GM21619 (cell line): ENCODE measurements around the gene HOXB8.

Experiments used
- ATAC-seq: cut with Tn5 transposase; IDR thresholded peaks from one replicate; pipeline ENCODE4 v1.9.1; 2021; ENCODE audit not compliant: unreplicated experiment

The HOXB8 gene

DNA sequence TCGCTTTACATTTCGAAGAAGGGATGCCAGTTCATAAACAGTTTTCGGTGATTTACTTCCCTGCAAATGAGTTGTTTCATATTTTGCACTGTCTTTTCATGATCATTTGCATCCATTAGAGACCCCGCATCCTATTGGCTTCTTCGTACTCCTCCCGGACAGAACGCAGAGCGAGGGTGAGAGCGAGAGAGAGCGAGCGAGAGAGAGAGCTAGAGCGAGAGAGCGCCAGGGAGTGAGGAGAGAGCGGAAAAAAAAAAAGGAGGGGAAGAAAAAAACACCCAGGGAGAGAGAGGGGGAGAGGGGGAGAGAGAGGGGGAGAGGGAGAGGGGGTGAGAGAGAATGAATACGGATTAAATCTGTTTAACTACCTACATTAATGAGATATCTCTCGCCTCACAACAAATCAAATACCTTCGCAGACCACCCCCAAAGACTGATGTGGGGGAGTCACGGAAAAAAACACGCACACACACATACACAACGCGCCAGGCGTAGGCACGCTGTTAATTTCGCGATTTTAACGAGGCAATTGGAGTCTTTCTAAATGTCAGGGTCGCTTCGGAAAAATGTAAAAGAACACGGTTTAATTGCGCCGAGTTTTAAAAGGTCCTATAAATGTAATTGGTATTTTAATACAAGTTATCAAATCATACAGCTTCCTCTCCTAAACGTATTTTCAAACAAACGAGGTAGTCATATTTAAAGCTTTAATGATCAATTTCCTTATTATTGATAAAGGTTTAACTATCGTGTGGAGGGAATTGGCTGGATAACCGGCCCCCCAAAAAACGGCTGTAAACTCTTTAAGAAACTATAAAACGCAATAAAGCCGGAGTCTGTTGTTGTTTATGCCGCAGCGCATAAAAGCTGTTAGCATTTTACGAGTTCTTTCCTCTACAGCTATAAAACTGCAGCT lies at the start of gene HOXB8:
Gene HOXB8, minus strand, starts transcription at position 246 of the 916 bp plus-strand sequence. CDS start 588 bp downstream, outside the sequence.
- ATAC-seq = no peak

DNA sequence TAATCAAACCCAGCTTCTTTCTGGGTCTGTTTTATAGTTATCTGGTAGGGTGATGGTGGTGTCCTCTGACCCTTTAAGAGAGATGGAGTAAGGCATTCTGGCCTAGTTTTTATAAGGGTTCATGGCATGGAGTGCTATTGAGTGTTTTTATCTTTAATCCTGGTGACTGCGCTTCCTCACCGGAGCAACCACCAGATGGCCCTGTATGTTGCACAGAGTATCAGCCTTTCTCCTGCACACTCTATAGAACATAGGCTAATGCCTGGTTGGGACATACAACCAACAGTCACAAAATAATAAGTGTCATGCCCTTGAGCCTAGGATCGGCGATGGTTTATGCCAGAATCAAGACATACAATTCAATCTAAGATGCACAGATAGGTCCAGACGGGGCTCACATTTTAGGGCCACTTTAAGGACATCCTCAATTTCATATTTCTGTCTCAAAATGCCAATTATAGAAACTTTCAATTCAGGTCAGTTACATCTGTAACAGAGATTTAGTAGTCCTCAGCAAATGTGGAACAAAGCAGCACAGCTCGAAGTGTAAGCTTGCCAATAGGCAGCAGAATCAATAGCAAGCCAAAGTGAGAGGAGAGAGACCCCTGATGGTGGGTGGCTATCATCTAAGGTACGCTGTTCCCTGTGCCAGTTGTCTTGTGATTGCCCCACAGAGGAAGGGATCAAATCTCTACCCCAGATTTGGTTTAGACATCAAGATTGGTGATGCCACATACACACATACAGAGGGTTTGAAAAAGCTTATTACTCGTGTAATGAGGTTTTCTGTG lies 48.2 kb upstream of the HOXB8 start:
- no peak for ATAC-seq

DNA sequence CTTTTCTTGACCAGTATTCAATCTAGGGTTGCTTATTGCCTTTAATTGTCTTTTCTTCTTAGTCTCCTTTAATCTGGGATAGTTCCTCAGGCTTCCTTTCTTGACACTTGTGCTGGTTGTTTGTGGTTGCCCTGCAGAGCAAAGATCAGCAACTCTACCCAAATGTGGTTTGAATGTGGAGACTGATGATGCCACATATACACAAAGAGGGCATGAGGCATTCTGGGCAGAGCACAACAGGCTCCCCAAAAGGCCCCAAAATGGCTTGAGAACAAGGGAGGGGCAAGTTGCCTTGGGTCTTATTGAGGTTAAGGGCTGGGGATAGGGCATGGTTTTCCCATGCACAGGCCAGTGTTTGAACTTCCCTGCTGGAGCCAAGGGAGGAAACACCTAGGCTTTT lies 40.8 kb upstream of the HOXB8 start:
- no peak for ATAC-seq

DNA sequence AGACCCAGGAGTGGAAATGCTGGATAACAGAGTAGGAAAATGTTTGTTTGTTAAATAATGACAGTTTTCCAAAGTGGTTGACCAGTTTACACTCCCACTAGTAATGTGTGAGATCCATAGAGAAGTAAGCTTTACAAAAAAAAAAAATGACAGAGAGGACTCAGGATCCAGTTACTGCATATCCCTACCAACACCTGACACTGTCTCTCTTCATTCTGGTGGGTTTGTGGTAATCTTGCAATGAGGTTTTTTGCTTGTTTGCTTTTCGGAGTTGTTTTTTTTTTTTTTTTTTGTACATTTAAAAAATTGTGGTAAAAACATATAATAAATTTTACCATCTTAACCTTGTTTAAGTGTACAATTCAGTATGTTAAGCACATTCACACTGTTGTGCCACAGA lies 34.6 kb upstream of the HOXB8 start:
- ATAC-seq = no peak

DNA sequence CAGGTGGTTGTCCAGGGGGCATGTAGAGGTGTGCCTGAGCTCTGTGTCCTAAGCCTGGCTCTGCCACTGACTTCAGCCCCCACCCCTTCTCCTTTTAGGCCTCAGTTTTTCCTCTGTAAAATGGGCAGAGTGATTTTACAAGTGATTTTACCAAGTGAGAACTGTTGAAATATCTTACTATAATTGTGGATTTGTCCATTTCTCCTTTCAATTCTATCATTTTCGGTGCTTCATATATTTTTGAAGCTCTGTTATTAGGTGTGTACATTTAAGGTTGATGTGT lies 32.8 kb upstream of the HOXB8 start:
- no peak for ATAC-seq

DNA sequence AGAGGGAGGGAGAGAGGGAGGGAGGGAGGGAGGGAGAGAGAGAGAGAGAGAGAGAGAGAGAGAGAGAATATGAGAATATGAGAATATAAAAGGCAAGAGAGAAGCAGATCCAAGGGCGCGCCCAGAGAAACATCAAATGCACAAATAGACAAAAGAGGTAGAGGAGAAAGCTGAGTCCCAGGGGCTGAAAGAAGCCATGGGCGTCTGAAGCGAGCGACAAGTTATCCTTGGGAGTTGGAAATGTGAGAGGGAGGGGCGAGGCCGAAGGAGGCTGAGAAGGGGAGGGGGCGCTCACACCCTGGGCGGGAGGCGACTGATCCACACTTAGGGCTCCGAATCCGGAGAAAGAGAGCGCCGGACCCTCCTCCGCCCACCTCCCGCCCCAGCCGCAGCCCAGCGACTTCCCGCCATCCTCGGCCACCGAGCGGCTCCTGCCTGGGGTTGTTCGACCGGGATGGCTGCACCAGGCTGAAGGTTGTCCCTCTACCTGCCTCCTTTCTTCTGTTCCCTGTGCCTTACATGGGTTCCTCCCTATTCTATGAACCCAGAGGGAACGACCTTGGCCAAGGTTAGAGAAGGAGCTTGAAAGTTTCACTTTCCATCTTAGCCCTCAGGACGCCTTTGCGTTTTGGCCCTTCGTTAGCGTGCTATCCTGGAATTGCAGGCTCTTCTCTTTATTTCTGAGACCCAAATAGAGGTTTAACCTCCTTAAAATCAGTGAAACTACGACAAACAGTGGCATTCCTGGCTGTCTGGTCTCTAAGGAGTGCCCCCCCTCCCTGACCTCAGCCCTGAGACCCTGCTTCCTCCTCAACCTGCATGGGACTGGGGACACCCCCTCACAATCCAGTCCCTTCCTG lies 32.2 kb upstream of the HOXB8 start:
- no peak for ATAC-seq

DNA sequence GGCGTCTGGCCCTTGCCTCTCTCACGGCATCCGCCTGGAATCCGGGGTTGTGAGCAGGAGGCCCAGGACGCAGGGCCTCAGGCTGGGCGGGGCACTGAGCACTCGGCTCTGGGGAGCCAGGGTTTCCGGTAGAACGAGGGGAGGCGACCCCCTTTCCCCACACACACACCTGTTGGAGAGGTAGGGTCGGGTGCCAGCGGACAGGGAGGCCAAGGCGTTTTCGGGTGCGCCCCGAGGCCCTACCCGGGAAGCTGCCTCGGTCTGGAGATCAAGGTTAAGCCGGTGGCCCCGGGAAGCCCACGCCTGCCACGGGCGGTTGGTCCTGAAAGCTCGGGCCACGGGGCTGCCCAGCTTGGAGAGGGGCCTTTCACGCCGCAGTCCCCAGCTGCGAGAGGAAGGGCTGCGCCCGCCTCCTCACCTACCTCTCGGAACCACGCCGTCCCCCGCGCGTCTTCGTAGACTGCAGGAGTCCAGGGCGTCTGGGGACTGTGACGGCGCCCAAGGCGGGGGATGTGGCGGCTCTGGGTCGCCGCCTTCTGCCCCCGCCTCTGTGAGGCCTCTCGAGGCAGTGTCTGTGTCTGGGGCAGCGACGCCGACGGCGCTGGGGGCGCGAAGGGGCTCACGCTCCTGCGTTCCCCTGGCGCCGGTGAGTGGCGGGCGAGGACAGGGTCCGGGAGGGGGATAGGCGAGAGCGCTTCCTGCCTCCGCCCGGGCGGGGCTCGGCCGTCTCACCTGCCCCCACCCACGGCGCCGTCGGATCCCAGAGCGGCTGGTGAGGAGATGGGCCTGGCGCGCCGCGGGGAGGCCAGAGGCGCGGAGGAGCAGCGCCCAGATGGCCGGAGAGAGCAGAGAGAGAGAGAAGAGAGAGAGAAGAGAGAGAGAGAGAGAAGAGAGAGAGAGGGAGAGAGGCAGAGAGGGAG lies 31.4 kb upstream of the HOXB8 start:
- ATAC-seq = no peak

DNA sequence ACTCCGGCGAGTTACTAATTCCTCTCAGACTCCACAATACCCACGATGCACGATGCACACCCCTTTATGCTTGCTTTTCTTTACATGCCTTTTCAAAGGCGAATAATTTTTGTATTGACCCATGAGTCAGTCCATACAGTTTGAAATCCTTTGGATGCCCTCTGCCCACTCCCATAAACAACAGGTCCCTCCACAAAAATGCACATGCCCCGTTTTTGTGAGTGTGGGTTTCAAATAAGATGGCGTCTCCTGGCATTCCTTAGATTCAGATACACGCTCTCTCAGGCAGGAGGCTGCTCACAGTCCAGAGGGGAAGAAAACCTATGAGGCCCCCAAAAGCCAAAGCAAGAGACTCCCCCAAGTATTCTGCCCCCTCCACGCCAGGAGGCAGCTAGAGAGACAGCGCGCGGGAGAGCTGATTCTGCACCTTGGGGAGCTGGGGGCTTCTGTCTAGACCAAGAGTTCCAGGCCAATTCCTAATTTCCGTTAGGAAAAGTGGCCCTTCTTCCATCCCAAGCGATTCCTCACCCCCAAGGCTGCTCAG lies 30.6 kb upstream of the HOXB8 start:
- ATAC-seq = no peak

DNA sequence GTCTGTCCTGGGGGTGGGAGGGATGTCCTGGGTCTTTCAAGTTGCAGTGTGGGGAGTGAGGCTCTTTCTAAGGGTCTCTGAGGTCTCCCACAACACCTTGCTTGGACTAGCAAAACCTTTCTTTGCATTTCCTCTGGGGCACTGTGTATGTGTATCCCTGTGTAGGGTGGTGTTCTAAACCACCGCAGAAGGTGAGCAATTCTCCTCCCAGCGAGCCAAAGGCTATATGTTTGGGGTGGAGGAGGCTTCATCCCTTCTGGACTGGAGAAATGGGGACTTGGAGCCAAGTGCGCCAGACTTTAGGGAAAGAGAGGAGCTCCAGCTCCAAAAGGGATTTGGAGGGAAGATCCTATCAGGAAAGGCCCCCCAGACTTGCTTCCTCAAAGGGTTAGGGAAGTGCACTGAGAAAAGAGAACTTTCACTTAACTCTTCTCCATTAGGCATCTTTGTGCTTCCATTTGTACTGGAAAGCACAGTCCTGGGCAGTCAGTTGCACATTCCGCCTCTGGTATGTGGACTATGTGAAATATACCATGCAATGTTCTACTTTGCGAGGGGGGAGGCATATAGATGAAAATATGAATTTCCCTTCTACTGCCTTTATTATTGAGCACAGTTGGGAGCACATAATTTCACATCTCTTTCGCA lies 29.9 kb upstream of the HOXB8 start:
- ATAC-seq = no peak

DNA sequence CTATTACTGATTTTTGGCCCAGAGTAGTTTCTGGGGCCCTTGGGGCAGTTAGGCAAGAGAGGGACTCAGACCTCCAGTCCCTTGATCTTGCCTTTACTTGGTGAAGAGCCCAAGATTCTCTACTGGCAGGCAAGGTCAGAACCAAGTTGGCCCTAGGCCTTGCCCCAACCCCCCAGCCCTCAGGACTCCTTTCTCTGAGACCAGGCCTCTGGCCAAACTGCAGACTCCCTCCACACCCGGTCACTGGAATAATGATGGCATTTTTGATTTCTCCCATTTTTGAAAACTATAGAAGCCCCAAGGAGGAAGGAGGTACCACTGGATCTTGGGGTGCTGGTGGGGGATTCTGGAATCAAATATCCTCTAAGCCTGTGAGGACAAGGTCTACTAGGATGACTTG lies 29.1 kb upstream of the HOXB8 start:
- no peak for ATAC-seq

DNA sequence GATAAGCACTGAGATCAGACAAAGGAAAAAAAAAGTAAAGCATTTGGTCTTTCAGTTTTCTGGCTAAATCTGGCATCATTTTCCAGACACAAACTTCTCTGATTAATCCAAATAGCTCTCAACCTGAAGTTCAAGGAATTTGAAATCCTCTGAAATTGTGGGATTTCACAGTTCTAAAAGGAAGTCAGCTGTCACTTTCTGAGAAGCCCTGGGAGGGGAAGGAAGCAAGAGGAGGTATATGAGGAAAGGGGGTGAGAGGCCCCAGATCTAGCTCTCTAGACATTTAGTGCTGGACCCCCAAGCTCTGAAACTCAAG lies 28.6 kb upstream of the HOXB8 start:
- no peak for ATAC-seq

DNA sequence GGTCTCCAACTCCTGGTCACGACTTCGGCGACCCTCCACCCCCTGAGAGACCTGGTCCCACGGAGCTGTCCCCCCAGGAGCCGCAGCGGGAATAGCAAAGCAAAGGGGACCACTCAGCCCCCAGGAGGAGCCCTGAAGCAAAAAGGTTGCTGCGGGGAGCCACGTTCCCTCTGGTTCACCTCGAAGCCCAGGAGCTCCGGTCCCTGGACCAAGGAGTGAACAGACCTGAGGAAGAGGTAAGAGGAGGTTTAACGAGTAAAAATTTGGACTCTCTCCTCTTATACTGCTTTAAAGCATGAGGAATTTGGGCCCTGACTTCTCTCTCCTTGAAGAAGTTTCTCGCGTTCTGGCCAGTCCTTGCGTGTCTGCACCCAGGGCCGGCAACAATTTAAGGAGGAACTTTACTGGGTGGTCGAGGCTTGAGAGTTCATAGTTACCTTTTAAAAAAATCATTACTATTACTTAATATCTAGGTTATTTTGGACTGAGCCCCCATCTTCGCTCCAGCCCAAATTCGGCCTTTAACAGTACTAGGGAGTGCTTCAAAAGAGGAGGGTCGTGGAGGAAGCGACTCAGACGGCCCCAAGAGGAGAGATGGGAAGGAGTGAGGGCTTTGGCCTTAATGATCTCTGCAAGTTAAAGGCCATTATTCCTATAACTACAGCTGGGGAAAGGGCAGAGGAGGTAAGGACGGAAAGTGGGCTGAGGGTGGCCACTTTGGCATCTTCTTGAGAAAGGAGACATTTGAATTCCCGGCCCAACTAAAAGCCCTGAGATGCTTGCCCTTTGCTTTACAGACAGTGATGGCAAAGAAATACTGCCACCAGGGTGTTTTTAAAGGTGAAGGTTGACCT lies 28.0 kb upstream of the HOXB8 start:
- no peak for ATAC-seq

DNA sequence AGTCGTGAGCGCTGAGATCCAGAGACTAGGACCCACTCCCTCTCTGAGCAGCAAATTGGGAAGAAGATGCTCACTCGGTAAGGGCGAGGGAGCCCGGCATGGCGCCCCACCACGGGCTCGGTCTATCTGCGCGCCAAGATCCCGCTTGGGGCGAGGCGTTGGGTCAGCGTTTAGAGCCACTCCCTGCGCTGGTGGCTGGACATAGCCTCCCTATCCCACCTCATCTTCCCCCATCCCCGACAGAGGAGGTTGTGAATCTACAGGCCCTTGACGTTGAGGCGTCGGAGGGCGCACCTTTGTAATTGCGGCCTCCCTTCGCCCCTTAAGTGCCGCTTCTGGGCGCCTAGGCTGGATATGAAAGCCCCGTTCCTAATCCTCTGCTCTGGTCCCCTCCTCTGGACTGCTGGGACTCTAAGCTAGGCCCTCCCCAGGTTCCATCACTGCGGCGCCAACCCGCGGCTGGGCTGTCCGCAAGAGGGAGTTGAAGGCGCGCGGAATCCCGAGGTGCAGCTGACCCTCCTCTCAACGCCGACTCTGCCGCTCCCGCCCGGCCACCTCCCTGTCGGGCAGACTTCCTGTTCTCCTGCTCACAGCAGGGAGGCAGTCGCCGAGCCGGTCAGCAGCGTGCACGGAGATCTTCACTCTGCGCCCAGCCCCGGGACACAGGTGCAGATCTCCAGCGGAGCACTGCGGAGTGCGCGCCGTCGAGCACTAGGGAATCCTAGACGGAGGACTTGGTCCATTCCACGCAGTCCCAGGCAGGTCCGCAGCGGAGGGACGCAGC lies 27.2 kb upstream of the HOXB8 start:
- no peak for ATAC-seq

DNA sequence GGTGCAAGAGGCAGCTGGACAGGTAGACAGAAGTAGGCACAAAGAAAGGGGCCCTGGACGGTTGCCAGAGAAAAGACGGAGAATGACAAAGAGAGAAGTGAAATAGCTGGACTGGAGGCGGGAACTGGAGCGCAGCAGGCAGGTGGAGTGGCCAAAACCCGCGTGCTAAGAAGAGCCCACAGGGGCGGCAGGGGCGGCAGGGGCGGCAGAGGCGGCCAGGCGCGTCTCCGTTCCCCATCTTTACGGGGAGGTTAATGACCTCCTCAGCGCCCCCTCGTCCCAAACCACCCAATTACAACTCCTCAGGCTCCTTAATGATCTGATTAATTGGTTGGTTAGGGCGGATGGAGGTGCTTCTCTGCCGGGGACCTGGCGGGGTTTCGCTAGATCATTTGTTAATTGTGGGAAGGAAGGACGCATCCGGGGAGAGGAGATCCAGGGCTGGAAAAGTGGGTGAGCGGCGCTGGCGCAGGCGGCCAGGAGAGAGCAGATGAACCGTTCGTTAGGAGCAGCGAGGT lies 26.5 kb upstream of the HOXB8 start:
- ATAC-seq = no peak

DNA sequence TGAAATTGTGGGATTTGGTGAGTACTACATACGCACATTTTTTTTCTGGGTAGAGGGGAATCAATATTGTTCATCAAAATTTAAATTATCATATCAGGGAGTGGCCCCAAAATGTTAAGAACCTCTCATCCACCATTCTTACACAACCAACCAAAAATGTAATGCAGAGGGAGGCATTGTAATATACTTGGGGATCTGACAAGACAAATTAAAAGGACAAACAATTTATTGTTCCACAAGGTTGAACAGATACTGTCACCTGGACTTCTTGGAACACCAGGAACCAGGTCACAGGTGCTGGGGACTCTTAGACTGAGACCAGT lies 25.7 kb upstream of the HOXB8 start:
- ATAC-seq = no peak

DNA sequence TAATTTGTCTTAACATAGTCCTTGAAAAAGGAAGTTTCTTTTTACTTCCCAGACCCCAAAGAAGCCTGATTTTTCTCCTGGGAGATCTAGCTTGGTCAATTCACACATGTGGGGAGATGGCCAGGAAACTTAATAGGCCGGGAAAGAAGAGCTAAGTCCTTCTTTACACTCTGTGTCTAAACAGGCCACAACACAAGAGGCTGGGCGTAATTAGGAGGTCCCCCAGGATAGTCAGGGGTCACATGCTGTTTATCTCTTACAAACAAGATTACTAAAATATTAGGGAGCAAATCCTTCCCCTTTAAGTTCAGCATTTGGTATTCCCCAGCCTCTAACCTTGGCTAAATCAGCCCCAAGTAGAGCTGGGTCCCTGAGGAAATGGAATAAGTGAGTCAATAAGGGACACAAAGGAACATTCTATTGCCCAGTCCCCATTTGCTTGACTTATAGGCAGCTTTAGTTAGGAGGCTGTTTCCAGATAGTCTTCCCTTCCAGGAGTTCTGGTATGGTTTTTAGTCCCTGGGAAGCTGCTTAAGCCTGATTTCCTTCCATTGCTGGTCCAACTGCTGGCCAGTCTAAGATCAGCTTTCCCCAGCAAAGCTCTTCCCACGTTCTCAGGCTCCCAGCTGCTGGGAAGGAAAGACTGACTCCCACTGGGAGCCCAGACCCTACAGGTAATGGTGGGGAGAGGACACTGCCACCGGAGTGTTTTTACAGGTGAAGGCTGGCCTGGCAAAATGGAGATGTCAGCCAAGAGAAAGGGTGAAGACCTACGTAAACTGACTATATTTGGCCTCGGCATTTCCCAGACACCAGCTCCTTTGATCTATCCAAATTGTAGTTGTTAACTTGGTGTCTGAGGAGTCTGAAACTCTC lies 25.1 kb upstream of the HOXB8 start:
- ATAC-seq = no peak

DNA sequence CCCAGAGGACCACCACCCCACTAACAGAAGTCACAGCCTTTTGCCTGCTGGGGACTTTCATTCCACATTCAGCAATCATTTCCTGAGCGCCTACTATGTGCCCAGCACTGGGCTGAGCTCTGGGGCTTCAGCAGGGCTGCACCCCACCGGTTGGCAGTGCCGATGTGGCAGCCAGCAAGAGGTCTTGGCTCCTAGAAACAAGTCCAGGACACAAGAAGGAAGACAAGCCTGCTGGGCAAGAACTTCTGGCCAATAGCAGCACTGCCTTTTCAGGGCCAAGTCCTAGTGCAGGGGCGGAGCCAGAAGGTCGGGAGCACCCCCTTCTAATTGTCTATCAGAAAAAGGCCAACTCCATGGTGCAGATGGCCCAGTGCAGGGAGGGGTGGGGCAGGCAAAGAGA lies 24.0 kb upstream of the HOXB8 start:
- no peak for ATAC-seq
